ENCODE results near the gene ZNF334.

Gene ZNF334

GRCh38 chr20:46545077-46545826 lies 31.9 kb upstream of the ZNF334 start:
- peak; percentile 87 to 94 for DNase-seq

- peak in 1 of 2 donors; percentile 34 for DNase-seq
Measured at GRCh38 chr20:46544576-46544975, 31.2 kb upstream of the ZNF334 start.

GRCh38 chr20:46543959-46544358 lies 30.6 kb upstream of the ZNF334 start:
- DNase-seq, result no peak

GRCh38 chr20:46543033-46543432 lies 29.7 kb upstream of the ZNF334 start:
- no peak for DNase-seq

- DNase-seq, result no peak
Measured at GRCh38 chr20:46541229-46541935, 28.0 kb upstream of the ZNF334 start.

GRCh38 chr20:46539113-46539512 lies 25.8 kb upstream of the ZNF334 start:
- no peak for DNase-seq

GRCh38 chr20:46530640-46531039 lies 17.3 kb upstream of the ZNF334 start:
- DNase-seq, result no peak

- no peak for DNase-seq
Measured at GRCh38 chr20:46523696-46524328, 10.5 kb upstream of the ZNF334 start.

GRCh38 chr20:46523108-46523507 lies 9.7 kb upstream of the ZNF334 start:
- DNase-seq, result no peak

GRCh38 chr20:46520976-46521579 lies 7.7 kb upstream of the ZNF334 start:
- DNase-seq, result peak; percentile 51 to 73

GRCh38 chr20:46520540-46520939 lies 7.2 kb upstream of the ZNF334 start:
- no peak for DNase-seq

GRCh38 chr20:46519471-46520068 lies 6.2 kb upstream of the ZNF334 start:
- no peak for DNase-seq

- no peak for DNase-seq
Measured at GRCh38 chr20:46509523-46509922, 3.8 kb downstream of the ZNF334 start.

- DNase-seq, result no peak
Measured at GRCh38 chr20:46507760-46508407, 5.5 kb downstream of the ZNF334 start.

GRCh38 chr20:46505506-46505905 lies 7.9 kb downstream of the ZNF334 start:
- DNase-seq, result no peak

- DNase-seq, result no peak
Measured at GRCh38 chr20:46501961-46502360, 11.4 kb downstream of the ZNF334 start.

GRCh38 chr20:46501337-46501942 lies 11.9 kb downstream of the ZNF334 start:
- no peak for DNase-seq

GRCh38 chr20:46494077-46494476 lies 19.3 kb downstream of the ZNF334 start:
- no peak for DNase-seq

GRCh38 chr20:46491354-46491753 lies 22.0 kb downstream of the ZNF334 start:
- no peak for DNase-seq

- DNase-seq, result no peak
Measured at GRCh38 chr20:46488451-46488850, 24.9 kb downstream of the ZNF334 start.

- no peak for DNase-seq
Measured at GRCh38 chr20:46487628-46488027, 25.7 kb downstream of the ZNF334 start.

GRCh38 chr20:46485431-46485830 lies 27.9 kb downstream of the ZNF334 start:
- no peak for DNase-seq

Measured in inflammatory macrophage (primary cell).